DND-41 (cell line): ENCODE results near the gene ADARB2.

ENCODE experiments used
- ATAC-seq: fragments of 200-7000 bp; cut with Tn5 transposase; 3 replicates; pipeline ENCODE4 v1.9.1; 2021; ENCODE audit warnings: low read depth; ENCODE audit not compliant: insufficient read depth
- DNase-seq: peaks from one replicate; pipeline ENCODE4 v3.0.0-alpha.2; 2020
- H2AFZ ChIP-seq: 2 replicates; pipeline ENCODE4 v1.6.0; 2012; ENCODE audit warnings: low read depth, low read length
- H3K27ac ChIP-seq: 2 replicates; pipeline ENCODE4 v1.5.1; 2012; ENCODE audit warnings: low read length, inconsistent platforms
- H3K27me3 ChIP-seq: fragments of 200-600 bp; sonication (generic); 2 replicates; pipeline ENCODE4 v1.6.0; 2012; ENCODE audit warnings: low read length, mild to moderate bottlenecking, inconsistent platforms; ENCODE audit not compliant: insufficient read depth, poor library complexity
- H3K36me3 ChIP-seq: 2 replicates; pipeline ENCODE4 v1.5.1; 2012; ENCODE audit warnings: low read length, inconsistent platforms; ENCODE audit not compliant: insufficient read depth
- H3K4me1 ChIP-seq: 2 replicates; pipeline ENCODE4 v1.5.1; 2012; ENCODE audit warnings: mild to moderate bottlenecking, low read length; ENCODE audit not compliant: insufficient read depth
- H3K4me2 ChIP-seq: 2 replicates; pipeline ENCODE4 v1.6.0; 2012; ENCODE audit warnings: mild to moderate bottlenecking, moderate library complexity, low read length, inconsistent platforms; ENCODE audit not compliant: insufficient read depth
- H3K4me3 ChIP-seq, 2 experiments: fragments of 200-600 bp in 1 of 2; shearing (Covaris generic) in 1 of 2; 2 replicates each; pipeline ENCODE4 v1.5.1; 2012 to 2016; ENCODE audit warnings: inconsistent platforms in 2 of 2, low read length in 2 of 2, mild to moderate bottlenecking in 2 of 2, low read depth in 1 of 2, moderate library complexity in 1 of 2
- H3K79me2 ChIP-seq: 2 replicates; pipeline ENCODE4 v1.6.0; 2012; ENCODE audit warnings: low read length, inconsistent platforms; ENCODE audit not compliant: insufficient read depth
- H3K9ac ChIP-seq: 2 replicates; pipeline ENCODE4 v1.6.0; 2012; ENCODE audit warnings: low read depth, mild to moderate bottlenecking, inconsistent platforms, low read length, moderate library complexity
- H3K9me3 ChIP-seq: 2 replicates; pipeline ENCODE4 v1.5.1; 2012; ENCODE audit warnings: low read length, moderate library complexity, mild to moderate bottlenecking, inconsistent platforms; ENCODE audit not compliant: insufficient read depth, severe bottlenecking
- H4K20me1 ChIP-seq: 2 replicates; pipeline ENCODE4 v1.6.0; 2012; ENCODE audit warnings: low read length; ENCODE audit not compliant: insufficient read depth
- CTCF ChIP-seq: IDR thresholded peaks from 2 replicates; pipeline ENCODE4 v1.5.1; 2012; ENCODE audit warnings: borderline replicate concordance, low read length, moderate library complexity, mild to moderate bottlenecking; ENCODE audit not compliant: poor library complexity, severe bottlenecking; ENCODE audit errors: extremely low read depth
- EZH2 ChIP-seq: IDR thresholded peaks from 3 replicates; pipeline ENCODE4 v1.6.1; 2012; ENCODE audit warnings: borderline replicate concordance, low read depth, mild to moderate bottlenecking, moderate library complexity, low read length, inconsistent platforms; ENCODE audit not compliant: severe bottlenecking

Gene ADARB2

GRCh38 chr10:1395481-1396296, 341.6 kb downstream of the ADARB2 start:
- Histone ChIP-seq H3K4me2 (no peak overlapping the region), H3K27ac (no peak overlapping the region), H3K4me3 (no peak overlapping the region), H3K27me3 (no peaks in the 10 kb centered on the region), H3K4me1 (no peaks in the 10 kb centered on the region), H4K20me1 (no peaks in the 10 kb centered on the region), H3K79me2 (no peaks in the 10 kb centered on the region), H3K36me3 (no peaks in the 10 kb centered on the region), H3K9me3 (no peaks in the 10 kb centered on the region), H2AFZ (no peak overlapping the region), H3K9ac (no peak overlapping the region)
- TF ChIP-seq CTCF = no peak
- TF ChIP-seq EZH2 = no peak
- DNase-seq = no peak
- ATAC-seq = no peak

- H4K20me1 ChIP-seq = no peaks in the 10 kb centered on the region
- no peaks in the 10 kb centered on the region for H3K27me3 ChIP-seq
- H3K4me1 ChIP-seq = no peaks in the 10 kb centered on the region
- no peaks in the 10 kb centered on the region for H3K36me3 ChIP-seq
- H3K4me2 ChIP-seq = no peak overlapping the region
- TF ChIP-seq CTCF (no peak), EZH2 (no peak)
- H3K4me3 ChIP-seq = no peak overlapping the region
- H3K27ac ChIP-seq = no peak overlapping the region
- ATAC-seq = no peak
- no peak for DNase-seq
- no peaks in the 10 kb centered on the region for H3K79me2 ChIP-seq
- no peaks in the 10 kb centered on the region for H3K9me3 ChIP-seq
- no peak overlapping the region for H2AFZ ChIP-seq
- no peak overlapping the region for H3K9ac ChIP-seq
Measured at GRCh38 chr10:1395025-1395480, 342.3 kb downstream of the ADARB2 start.

DNA sequence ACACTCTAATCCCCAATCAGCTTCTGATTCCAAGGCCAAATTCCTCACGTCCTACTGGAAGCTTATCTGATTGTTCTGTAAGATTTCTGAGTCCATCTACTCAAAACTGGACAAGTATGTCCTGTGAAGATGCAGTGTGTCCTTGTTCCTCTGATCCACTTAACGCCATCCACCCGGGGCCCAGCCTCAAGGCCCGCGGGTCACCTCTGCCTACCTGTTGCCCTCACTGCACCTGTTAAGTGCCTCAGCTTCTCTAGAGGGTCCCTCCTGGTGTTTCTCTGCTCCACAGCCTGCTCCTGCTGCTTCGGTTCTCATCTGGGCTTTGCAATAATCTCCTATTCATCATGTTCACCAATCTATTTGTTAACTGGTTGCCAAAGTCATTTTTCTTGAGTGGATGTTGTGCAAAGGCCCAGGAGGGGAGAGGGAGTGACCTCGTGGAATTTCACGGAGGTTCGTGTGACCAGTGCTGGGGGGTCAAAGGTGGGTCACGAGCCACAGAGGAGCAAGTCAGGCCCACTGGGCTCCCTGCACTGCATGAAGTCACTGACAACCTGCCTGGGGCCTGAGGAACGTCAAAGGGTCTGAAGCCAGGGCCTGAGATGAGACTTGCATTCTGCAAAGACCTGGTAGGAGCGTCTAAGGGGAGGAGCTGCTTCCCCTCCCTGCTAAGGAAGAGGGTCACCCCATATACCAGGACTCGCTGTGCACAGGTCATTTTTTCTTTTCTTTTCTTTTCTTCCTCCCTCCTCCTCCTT, 343.0 kb downstream of the ADARB2 start:
- DNase-seq (no peak), ATAC-seq (no peak)
- Histone ChIP-seq H3K27me3 (no peaks in the 10 kb centered on the region), H3K79me2 (no peaks in the 10 kb centered on the region), H3K9me3 (no peaks in the 10 kb centered on the region), H3K27ac (no peak overlapping the region), H3K36me3 (no peaks in the 10 kb centered on the region), H3K4me3 (no peak overlapping the region), H2AFZ (no peak overlapping the region), H4K20me1 (no peaks in the 10 kb centered on the region), H3K4me1 (no peaks in the 10 kb centered on the region), H3K4me2 (no peak overlapping the region), H3K9ac (no peak overlapping the region)
- TF ChIP-seq EZH2 = no peak
- no peak for TF ChIP-seq CTCF
